Suprapubic skin (tissue), 4 donors: ENCODE results near the gene NOS1AP.

Experiments
- EP300 ChIP-seq: sonication (generic); formaldehyde crosslinking; IDR thresholded peaks from one replicate; pipeline ENCODE4 v1.6.1; 2017; ENCODE audit warnings: antibody characterized with exemption
- POLR2A ChIP-seq, 2 donors: fragments of 450-650 bp; IDR thresholded peaks; one replicate each; pipeline ENCODE4 v1.6.1; 2017; ENCODE audit warnings: antibody characterized with exemption in 2 of 2, mild to moderate bottlenecking in 2 of 2, moderate library complexity in 2 of 2
- POLR2AphosphoS5 ChIP-seq, 3 donors: sonication (generic); formaldehyde crosslinking; IDR thresholded peaks; one replicate each; pipeline ENCODE4 v1.6.1; 2017; ENCODE audit warnings: antibody characterized with exemption in 3 of 3
- TF ChIP-seq, protein P1 (sequence below), 2 donors: fragments of 200-600 bp in 1 of 2; fragments of 450-650 bp in 1 of 2; sonication (generic) in 1 of 2; IDR thresholded peaks; one replicate each; pipeline ENCODE4 v1.5.1; 2016 to 2019; ENCODE audit warnings: antibody characterized with exemption in 2 of 2, mild to moderate bottlenecking in 1 of 2, moderate library complexity in 1 of 2

DNA sequence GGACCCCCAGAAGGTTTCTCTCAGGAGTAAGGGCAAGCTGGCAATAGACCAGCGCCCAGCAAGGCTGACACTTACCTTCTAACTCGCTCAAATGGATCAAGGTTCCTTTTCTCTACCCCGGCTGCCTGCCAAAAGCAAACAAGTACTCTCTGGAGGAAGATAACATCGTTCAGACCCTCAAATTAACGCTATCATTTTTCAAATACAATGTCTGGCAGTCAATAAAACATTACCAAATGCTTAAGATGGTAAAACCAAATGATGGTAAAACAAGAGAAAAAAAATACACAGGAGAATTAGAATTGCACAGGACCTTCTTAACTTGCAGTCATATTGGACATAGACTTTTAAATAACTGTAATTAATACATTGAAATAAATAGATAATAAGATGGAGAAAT lies 159.1 kb downstream of the NOS1AP start:
- no peak for TF ChIP-seq POLR2A (IDR thresholded peaks at IDR 0.05)
- TF ChIP-seq, protein P1, sequence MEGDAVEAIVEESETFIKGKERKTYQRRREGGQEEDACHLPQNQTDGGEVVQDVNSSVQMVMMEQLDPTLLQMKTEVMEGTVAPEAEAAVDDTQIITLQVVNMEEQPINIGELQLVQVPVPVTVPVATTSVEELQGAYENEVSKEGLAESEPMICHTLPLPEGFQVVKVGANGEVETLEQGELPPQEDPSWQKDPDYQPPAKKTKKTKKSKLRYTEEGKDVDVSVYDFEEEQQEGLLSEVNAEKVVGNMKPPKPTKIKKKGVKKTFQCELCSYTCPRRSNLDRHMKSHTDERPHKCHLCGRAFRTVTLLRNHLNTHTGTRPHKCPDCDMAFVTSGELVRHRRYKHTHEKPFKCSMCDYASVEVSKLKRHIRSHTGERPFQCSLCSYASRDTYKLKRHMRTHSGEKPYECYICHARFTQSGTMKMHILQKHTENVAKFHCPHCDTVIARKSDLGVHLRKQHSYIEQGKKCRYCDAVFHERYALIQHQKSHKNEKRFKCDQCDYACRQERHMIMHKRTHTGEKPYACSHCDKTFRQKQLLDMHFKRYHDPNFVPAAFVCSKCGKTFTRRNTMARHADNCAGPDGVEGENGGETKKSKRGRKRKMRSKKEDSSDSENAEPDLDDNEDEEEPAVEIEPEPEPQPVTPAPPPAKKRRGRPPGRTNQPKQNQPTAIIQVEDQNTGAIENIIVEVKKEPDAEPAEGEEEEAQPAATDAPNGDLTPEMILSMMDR (IDR thresholded peaks at IDR 0.05), result no peak
- no peak for TF ChIP-seq EP300
- TF ChIP-seq POLR2AphosphoS5 (IDR thresholded peaks at IDR 0.05), result no peak
